HUES48 (cell line): ENCODE results near the gene ZSWIM9.

Source experiments
- H3K27ac ChIP-seq: one replicate; pipeline ENCODE4 v1.7.0; 2013; ENCODE audit warnings: low read depth, low read length, inconsistent platforms
- H3K27me3 ChIP-seq: 2 replicates; pipeline ENCODE4 v1.6.1; 2013; ENCODE audit warnings: mild to moderate bottlenecking, low read length; ENCODE audit not compliant: control insufficient read depth, insufficient read depth
- H3K36me3 ChIP-seq: 2 replicates; pipeline ENCODE4 v1.6.1; 2013; ENCODE audit warnings: low read length; ENCODE audit not compliant: control insufficient read depth, insufficient read depth
- H3K4me1 ChIP-seq: 2 replicates; pipeline ENCODE4 v1.6.1; 2013; ENCODE audit warnings: mild to moderate bottlenecking, low read length; ENCODE audit not compliant: control insufficient read depth, insufficient read depth
- H3K4me3 ChIP-seq: 2 replicates; pipeline ENCODE4 v1.5.1; 2013; ENCODE audit warnings: mild to moderate bottlenecking, low read depth, low read length
- H3K9ac ChIP-seq: 2 replicates; pipeline ENCODE4 v1.6.1; 2013; ENCODE audit warnings: mild to moderate bottlenecking, low read depth, low read length, moderate library complexity
- H3K9me3 ChIP-seq: 2 replicates; pipeline ENCODE4 v1.6.1; 2013; ENCODE audit warnings: low read length; ENCODE audit not compliant: control insufficient read depth, insufficient read depth

The ZSWIM9 gene

DNA sequence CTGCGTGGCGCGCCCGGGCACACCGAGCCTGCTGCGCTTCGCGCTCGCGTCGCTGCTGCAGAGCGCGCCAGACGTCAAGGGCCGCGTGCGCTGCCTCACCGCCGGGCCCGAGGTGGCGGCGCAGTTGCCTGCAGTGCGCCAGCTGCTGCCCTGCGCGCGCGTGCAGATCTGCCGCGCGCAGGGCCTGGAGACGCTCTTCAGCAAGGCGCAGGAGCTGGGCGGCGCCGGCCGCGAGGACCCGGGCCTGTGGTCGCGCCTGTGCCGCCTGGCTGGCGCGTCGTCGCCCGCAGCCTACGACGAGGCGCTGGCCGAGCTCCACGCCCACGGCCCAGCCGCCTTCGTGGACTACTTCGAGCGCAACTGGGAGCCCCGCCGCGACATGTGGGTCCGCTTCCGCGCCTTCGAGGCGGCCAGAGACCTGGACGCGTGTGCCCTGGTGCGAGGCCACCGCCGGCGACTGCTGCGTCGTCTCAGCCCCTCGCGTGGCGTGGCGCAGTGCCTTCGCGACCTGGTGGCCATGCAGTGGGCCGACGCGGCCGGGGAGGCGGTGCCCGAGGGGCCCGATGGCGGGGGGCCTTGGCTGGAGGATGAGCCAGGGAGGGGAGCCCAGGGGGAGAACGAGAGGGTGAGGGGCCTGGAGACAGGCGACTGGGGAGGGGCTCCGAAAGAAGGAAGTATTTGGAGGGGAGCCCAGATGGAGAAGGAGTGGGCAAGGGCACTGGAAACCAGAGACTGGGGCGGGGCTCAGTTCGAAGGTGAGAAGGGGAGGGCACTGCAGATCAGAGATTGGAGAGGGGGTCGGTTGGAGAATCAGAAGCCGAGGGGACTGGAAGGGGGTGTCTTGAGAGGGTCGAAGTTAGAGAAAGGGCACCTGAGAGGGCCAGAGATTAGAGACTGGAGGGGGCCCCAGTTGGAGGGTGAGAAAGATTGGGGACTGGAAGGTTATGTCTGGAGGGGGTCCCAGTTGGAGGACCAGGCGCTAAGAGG, 24.7 kb downstream of the ZSWIM9 start:
- Histone ChIP-seq H3K36me3 (no peaks in the 10 kb centered on the region), H3K4me1 (peaks cover 1% of the 10 kb centered on the region; the same call in 1 of the 2 replicates), H3K27ac (no peak overlapping the region), H3K9me3 (no peaks in the 10 kb centered on the region), H3K27me3 (no peaks in the 10 kb centered on the region), H3K9ac (no peak overlapping the region), H3K4me3 (no peak overlapping the region)

DNA sequence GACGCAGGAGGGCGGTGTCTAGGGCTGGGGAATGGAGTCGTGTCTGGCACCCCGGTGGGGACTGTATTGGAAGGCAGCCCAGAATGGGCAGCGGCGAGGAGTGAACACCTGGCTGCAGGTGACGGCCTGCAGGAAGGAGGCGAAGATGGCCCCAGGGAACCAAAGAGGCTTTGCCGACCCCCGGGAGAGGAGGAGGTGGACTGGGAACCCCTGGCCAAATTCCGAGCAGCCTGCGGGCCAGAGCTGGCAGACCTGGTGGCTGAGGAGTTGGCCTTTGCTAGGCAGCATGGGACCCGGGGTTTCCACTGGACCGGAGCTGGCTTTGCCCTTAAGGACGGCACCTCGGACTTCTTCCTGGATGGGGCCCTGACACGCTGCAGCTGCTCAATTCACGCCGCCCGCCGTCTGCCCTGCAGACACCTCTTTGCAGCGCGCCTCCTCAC, 25.9 kb downstream of the ZSWIM9 start:
- no peak overlapping the region for H3K4me3 ChIP-seq
- no peak overlapping the region for H3K27ac ChIP-seq
- no peak overlapping the region for H3K9ac ChIP-seq
- no peaks in the 10 kb centered on the region for H3K36me3 ChIP-seq
- H3K4me1 ChIP-seq, result no peaks in the 10 kb centered on the region
- H3K27me3 ChIP-seq, result no peaks in the 10 kb centered on the region
- no peaks in the 10 kb centered on the region for H3K9me3 ChIP-seq

DNA sequence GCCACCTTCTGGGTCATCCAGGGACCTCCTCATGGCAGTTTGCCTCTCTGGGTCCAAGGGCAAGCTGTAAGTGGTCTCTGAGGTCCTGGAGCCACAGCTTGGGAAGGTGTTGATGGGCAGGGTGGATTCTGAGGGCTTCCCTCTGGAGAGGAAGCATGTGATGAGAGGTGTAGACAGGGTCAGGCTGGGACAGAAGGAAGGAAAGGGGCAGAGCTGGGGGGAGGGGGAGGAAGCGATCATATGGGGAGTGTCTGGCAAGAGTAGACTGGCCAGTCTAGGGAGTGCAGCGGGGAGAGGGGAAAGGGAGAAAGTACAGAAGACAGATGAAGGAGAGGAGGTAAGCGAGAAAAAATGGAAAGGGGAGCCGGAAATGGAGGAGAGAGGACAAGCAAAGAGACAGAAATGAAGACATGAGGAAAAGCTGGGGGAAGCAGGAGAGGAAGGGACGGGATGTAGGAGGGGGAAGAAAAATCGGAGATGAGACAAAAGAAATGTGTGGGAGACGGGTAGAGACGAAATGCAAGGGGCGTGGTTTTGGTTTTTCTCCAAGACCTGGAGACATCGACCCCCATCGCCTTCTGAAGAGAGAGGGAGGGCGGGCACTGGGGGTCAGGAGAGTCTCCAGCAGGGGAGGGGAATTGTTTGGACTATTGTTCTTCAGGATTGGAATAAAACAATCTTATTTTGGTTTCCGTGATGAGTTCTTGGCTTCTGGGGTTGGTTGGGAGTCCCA, 26.6 kb downstream of the ZSWIM9 start:
- no peak overlapping the region for H3K27ac ChIP-seq
- no peak overlapping the region for H3K9ac ChIP-seq
- no peaks in the 10 kb centered on the region for H3K9me3 ChIP-seq
- H3K27me3 ChIP-seq, result no peaks in the 10 kb centered on the region
- H3K36me3 ChIP-seq, result no peaks in the 10 kb centered on the region
- H3K4me3 ChIP-seq, result no peak overlapping the region
- H3K4me1 ChIP-seq, result no peaks in the 10 kb centered on the region

DNA sequence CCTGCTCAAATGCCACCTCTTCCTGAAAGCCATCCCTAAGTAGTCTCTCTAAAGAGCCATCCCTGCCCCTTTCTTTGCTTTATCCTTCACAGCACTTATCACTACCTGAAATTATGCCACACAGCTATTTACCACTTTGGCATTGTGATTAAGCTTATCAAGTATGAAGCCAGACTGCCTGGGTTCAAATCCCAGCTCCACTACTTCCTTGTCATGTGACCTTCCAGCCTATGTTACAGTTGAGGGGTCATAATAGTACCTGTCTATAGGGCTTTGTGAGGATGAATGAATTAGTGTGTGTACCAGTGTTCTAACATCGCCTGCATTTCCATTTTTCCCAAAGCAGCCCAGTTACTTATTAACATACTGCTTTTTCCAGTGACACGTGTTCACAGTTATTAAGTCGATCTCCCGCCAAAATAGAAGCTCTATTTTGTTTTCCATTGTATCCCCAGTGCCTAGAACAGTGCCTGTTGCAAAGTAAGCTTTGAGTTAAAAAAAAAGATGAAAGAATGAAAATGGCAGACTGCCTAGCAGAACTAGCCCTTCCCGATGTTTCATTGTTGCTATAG, 32.8 kb downstream of the ZSWIM9 start:
- Histone ChIP-seq H3K4me3 (peak overlapping the region; percentile 65), H3K4me1 (peaks cover 11% of the 10 kb centered on the region), H3K9me3 (no peaks in the 10 kb centered on the region), H3K36me3 (no peaks in the 10 kb centered on the region), H3K27ac (peak overlapping the region; percentile 88), H3K27me3 (no peaks in the 10 kb centered on the region), H3K9ac (peak overlapping the region; percentile 27)

DNA sequence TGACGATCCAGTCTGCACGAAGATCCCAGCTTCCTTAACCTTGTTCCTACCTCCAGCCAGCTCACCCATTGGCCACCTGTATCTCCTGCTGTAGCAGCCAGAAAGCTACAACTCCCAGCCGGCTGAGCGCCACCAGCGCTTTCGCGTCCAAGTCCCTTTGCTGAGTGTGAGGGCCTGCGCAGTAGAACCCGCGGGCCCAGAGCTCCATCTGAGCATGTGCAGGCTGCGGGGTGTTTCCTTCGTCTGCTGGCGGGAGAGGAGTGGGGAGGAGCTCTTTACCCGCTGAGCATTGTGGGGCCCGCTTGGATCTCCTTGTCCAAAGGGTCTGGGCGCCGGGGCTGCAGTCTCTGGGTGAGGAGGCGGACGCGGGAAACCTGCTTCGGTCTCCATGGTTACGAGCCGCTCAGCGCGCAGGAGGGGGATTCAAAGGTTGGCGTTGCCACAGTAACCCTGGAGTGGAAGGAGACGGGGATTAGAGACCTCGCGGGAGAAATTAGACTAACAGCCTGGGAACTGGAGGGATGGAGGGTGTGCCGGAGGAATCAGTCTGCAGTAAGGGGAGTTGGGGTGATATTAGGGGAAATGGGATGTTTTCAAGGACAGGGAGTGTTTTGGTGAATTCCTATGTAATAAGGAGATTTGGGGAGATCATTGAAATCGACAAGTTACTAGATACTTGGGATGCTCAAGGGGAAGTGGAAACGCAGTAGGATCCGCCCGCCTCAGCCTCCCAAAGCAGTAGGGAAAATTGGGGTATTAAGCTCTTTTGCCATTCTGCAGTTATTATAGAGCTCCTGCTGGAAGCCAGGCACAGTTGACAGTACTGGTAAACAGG, 33.5 kb downstream of the ZSWIM9 start:
- Histone ChIP-seq H3K27ac (peak overlapping the region; percentile 88), H3K9me3 (no peaks in the 10 kb centered on the region), H3K27me3 (no peaks in the 10 kb centered on the region), H3K4me3 (peak overlapping the region; percentile 79), H3K4me1 (peaks cover 11% of the 10 kb centered on the region), H3K36me3 (no peaks in the 10 kb centered on the region), H3K9ac (peak overlapping the region; percentile 27; the same call in 1 of the 2 replicates)

DNA sequence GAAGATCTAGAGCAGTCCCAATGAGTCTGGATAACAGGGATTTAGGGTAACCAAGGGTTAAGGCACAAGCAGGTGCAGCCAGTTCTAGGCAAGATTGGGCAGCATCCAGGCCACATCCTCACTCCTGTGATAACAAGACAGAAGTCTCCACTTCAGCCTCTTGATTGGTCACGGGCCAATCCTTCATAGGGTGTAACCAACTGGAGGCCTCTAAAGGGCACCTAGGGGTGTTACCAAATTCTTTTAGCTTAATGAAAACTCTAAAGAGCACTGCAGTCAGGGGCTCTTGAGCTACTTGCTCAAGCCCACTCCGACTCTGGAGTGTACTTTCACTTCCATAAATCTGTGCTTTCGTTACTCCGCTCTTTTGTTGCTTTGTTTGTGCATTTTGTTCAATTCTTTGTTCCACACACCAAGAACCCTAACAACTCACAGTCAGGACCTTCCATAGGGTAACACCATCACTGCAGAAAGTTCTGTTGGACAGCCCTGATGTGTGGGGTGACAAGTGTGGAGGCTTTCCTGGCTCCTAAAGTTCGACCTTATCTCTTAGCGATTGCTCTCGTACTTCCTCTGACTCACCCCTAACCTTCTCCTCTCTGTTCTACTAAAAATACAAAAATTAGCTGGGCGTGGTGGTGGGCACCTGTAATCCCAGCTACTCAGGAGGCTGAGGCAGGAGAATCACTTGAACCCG, 36.1 kb downstream of the ZSWIM9 start:
- H3K4me3 ChIP-seq, result no peak overlapping the region
- H3K9me3 ChIP-seq, result no peaks in the 10 kb centered on the region
- H3K9ac ChIP-seq, result no peak overlapping the region
- no peaks in the 10 kb centered on the region for H3K36me3 ChIP-seq
- peaks cover 11% of the 10 kb centered on the region for H3K4me1 ChIP-seq
- no peaks in the 10 kb centered on the region for H3K27me3 ChIP-seq
- H3K27ac ChIP-seq, result no peak overlapping the region

DNA sequence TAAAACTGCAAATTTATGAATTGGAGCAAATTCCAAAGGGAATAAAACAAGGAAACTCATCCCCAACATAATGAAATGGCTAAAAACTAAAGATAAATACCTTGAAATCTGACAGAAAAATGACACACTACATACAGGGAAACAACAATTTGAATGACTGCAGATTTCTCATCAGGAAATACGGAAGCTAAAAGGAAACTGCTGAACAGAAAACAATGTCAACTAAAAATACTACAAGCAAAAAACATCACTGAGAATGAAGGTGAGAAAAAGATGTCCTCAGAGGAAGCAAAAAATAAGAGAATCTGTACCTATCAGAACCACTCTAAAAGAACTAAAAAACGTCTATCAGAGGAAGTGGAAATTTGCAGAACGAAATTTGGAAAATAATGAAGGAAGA, 39.5 kb downstream of the ZSWIM9 start:
- H3K9ac ChIP-seq, result no peak overlapping the region
- H3K4me3 ChIP-seq, result no peak overlapping the region
- H3K27ac ChIP-seq, result no peak overlapping the region
- H3K4me1 ChIP-seq, result no peaks in the 10 kb centered on the region
- no peaks in the 10 kb centered on the region for H3K27me3 ChIP-seq
- H3K9me3 ChIP-seq, result no peaks in the 10 kb centered on the region
- H3K36me3 ChIP-seq, result no peaks in the 10 kb centered on the region

DNA sequence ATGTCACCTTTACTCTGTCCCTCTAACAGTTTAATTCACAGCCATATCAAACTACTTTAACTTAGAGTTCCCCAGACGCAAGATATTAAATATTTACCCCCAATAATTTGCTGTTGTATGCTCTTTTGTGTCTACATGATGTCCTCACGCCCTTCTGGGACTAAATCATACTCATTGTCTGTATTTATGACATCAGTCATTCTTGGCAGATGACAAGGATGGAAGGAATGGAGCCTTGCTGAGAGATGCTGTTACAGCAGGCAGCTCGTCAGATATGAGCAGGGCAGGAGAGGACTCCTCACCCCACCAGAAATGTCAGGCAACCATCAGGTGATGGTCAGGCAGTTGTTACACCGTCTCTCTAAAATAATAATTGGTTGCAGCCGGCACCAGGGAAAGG, 43.5 kb downstream of the ZSWIM9 start:
- no peaks in the 10 kb centered on the region for H3K36me3 ChIP-seq

DNA sequence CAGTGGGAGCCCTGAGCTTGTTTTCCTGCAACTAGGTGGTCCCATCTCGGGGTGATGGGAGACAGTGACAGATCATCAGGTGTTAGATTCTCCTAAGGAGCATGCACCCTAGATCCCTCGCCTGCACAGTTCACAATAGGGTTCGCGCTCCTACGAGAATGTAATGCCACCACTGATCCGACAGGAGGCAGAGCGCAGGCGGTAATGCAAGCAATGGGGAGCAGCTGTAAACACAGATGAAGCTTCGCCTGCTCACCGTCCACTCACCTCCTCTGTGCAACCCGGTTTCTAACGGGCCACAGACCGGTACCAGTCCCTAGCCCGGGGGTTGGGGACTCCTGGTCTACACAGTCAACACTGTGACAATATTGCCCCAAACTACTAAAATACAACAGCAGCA, 46.5 kb downstream of the ZSWIM9 start:
- Histone ChIP-seq H3K4me1 (peaks cover 8% of the 10 kb centered on the region), H3K9ac (no peak overlapping the region), H3K4me3 (no peak overlapping the region), H3K36me3 (no peaks in the 10 kb centered on the region), H3K9me3 (no peaks in the 10 kb centered on the region), H3K27ac (no peak overlapping the region), H3K27me3 (no peaks in the 10 kb centered on the region)

More for the DNA sequence above, 43.5 kb downstream of the ZSWIM9 start:
- H3K27me3 ChIP-seq, result no peaks in the 10 kb centered on the region
- H3K9ac ChIP-seq, result no peak overlapping the region
- no peaks in the 10 kb centered on the region for H3K9me3 ChIP-seq
- H3K27ac ChIP-seq, result no peak overlapping the region
- H3K4me1 ChIP-seq, result peaks cover 3% of the 10 kb centered on the region
- no peak overlapping the region for H3K4me3 ChIP-seq

DNA sequence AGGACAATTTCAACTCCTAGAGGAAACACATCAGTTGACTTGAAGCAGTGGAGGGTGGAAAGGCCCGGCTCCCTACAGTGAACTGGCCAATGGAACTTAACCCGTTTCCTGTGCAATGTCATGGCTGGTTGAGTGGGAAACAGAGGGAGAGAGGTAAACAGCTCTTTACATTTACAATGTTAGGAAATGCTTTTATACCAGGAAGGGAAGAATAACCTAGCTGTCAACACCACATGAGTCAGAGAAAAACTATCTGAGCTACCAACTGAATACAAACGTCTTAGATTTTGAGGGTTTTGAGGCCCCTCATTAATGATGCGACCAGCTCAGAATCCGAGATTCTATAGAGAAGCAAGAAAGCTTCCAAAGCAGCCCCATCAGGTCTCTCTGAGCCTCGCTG, 48.5 kb downstream of the ZSWIM9 start:
- peaks cover 8% of the 10 kb centered on the region for H3K4me1 ChIP-seq
- H3K9ac ChIP-seq, result no peak overlapping the region
- H3K36me3 ChIP-seq, result no peaks in the 10 kb centered on the region
- peak overlapping the region; percentile 71 for H3K27ac ChIP-seq
- no peaks in the 10 kb centered on the region for H3K9me3 ChIP-seq
- no peak overlapping the region for H3K4me3 ChIP-seq
- H3K27me3 ChIP-seq, result no peaks in the 10 kb centered on the region
